ENCODE data around the gene JSRP1.
A peak's percentile ranks its signal among the peaks of the same experiment; 100 is the strongest.

- TF ChIP-seq, protein P1, sequence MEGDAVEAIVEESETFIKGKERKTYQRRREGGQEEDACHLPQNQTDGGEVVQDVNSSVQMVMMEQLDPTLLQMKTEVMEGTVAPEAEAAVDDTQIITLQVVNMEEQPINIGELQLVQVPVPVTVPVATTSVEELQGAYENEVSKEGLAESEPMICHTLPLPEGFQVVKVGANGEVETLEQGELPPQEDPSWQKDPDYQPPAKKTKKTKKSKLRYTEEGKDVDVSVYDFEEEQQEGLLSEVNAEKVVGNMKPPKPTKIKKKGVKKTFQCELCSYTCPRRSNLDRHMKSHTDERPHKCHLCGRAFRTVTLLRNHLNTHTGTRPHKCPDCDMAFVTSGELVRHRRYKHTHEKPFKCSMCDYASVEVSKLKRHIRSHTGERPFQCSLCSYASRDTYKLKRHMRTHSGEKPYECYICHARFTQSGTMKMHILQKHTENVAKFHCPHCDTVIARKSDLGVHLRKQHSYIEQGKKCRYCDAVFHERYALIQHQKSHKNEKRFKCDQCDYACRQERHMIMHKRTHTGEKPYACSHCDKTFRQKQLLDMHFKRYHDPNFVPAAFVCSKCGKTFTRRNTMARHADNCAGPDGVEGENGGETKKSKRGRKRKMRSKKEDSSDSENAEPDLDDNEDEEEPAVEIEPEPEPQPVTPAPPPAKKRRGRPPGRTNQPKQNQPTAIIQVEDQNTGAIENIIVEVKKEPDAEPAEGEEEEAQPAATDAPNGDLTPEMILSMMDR (IDR thresholded peaks at IDR 0.05) = peak in 1 of 6 experiments; percentile 6
- TF ChIP-seq POLR2A (IDR thresholded peaks at IDR 0.05) = no peak
Observed at GRCh38 chr19:2254064-2254872, 1.9 kb downstream of the JSRP1 start.

All from esophagus squamous epithelium (tissue), 4 donors.